HL-60 (cell line): Measurements from ENCODE around the gene FCMR.

Experiments used
- GABPA ChIP-seq: IDR thresholded peaks from 2 replicates; pipeline ENCODE4 v1.6.1; 2012; ENCODE audit warnings: low read depth
- POLR2AphosphoS5 ChIP-seq: IDR thresholded peaks from 2 replicates; pipeline ENCODE4 v1.6.1; 2012; ENCODE audit warnings: low read depth
- SPI1 ChIP-seq: IDR thresholded peaks from 2 replicates; pipeline ENCODE4 v1.6.1; 2012; ENCODE audit warnings: low read depth, mild to moderate bottlenecking, borderline replicate concordance
- TF ChIP-seq, protein P1 (sequence below): IDR thresholded peaks from one replicate; pipeline ENCODE4 v1.5.1; 2011; ENCODE audit warnings: low read length, control low read depth, inconsistent platforms; ENCODE audit not compliant: insufficient read depth
- TF ChIP-seq, protein P2 (sequence below): IDR thresholded peaks from 2 replicates; pipeline ENCODE4 v1.6.1; 2012; ENCODE audit warnings: low read depth; ENCODE audit not compliant: insufficient replicate concordance

DNA sequence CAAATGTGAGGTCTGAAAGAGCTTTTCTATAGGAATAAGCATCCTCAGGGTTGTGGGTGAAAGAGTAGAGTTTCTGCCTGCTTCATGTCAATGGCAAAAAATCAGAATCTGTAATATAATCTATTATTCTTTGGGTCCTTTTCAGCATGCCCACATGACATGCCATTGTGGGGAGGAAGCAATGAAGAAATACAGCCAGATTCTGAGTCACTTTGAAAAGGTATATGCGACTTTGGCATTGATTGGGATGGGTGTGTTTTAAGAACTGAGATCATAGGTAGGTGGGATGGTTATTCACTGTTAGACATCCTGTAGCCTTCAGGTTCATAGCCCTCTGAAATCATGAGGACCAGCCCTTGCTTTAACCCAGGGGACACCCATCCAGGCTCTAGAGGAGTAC, 54.5 kb downstream of the FCMR start:
- TF ChIP-seq, protein P1, sequence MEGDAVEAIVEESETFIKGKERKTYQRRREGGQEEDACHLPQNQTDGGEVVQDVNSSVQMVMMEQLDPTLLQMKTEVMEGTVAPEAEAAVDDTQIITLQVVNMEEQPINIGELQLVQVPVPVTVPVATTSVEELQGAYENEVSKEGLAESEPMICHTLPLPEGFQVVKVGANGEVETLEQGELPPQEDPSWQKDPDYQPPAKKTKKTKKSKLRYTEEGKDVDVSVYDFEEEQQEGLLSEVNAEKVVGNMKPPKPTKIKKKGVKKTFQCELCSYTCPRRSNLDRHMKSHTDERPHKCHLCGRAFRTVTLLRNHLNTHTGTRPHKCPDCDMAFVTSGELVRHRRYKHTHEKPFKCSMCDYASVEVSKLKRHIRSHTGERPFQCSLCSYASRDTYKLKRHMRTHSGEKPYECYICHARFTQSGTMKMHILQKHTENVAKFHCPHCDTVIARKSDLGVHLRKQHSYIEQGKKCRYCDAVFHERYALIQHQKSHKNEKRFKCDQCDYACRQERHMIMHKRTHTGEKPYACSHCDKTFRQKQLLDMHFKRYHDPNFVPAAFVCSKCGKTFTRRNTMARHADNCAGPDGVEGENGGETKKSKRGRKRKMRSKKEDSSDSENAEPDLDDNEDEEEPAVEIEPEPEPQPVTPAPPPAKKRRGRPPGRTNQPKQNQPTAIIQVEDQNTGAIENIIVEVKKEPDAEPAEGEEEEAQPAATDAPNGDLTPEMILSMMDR, result no peak
- no peak for TF ChIP-seq POLR2AphosphoS5
- TF ChIP-seq GABPA, result no peak
- TF ChIP-seq SPI1, result no peak
- TF ChIP-seq, protein P2, sequence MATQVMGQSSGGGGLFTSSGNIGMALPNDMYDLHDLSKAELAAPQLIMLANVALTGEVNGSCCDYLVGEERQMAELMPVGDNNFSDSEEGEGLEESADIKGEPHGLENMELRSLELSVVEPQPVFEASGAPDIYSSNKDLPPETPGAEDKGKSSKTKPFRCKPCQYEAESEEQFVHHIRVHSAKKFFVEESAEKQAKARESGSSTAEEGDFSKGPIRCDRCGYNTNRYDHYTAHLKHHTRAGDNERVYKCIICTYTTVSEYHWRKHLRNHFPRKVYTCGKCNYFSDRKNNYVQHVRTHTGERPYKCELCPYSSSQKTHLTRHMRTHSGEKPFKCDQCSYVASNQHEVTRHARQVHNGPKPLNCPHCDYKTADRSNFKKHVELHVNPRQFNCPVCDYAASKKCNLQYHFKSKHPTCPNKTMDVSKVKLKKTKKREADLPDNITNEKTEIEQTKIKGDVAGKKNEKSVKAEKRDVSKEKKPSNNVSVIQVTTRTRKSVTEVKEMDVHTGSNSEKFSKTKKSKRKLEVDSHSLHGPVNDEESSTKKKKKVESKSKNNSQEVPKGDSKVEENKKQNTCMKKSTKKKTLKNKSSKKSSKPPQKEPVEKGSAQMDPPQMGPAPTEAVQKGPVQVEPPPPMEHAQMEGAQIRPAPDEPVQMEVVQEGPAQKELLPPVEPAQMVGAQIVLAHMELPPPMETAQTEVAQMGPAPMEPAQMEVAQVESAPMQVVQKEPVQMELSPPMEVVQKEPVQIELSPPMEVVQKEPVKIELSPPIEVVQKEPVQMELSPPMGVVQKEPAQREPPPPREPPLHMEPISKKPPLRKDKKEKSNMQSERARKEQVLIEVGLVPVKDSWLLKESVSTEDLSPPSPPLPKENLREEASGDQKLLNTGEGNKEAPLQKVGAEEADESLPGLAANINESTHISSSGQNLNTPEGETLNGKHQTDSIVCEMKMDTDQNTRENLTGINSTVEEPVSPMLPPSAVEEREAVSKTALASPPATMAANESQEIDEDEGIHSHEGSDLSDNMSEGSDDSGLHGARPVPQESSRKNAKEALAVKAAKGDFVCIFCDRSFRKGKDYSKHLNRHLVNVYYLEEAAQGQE, result no peak
